Measurements from ENCODE around the gene GULP1.

DNA sequence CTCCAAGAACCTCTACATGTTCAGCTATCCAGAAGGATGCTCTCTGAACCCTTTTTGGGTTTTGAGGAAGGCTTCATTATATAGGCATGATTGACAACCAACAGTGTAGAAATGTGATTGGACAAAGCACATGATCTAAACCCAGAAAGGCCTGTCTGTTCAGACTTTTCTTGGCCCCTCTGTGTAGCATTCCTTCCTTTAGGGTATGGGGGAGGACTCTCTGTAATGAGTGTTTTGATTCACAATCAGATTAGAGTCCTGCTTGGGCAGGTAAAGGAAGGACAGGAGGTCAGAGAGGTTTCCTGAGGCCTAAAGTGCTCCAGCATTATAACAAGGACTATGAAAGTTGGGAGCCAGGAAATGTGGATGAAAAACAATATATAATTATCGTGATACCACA is 13.6 kb downstream of the GULP1 start:
- no peak for TF ChIP-seq POLR2A (IDR thresholded peaks at IDR 0.05)
- TF ChIP-seq, protein P1, sequence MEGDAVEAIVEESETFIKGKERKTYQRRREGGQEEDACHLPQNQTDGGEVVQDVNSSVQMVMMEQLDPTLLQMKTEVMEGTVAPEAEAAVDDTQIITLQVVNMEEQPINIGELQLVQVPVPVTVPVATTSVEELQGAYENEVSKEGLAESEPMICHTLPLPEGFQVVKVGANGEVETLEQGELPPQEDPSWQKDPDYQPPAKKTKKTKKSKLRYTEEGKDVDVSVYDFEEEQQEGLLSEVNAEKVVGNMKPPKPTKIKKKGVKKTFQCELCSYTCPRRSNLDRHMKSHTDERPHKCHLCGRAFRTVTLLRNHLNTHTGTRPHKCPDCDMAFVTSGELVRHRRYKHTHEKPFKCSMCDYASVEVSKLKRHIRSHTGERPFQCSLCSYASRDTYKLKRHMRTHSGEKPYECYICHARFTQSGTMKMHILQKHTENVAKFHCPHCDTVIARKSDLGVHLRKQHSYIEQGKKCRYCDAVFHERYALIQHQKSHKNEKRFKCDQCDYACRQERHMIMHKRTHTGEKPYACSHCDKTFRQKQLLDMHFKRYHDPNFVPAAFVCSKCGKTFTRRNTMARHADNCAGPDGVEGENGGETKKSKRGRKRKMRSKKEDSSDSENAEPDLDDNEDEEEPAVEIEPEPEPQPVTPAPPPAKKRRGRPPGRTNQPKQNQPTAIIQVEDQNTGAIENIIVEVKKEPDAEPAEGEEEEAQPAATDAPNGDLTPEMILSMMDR (IDR thresholded peaks at IDR 0.05) = no peak
